IMR-90 (cell line): ENCODE measurements around the gene FEV. TPM values are rescaled to one million over a fixed set of nuclear protein-coding genes. Genes with fewer than 3 reads are reported as not detected.
A peak's percentile ranks its signal among the peaks of the same experiment; 100 is the strongest.

Source experiments
- ATAC-seq: fragments of 200-7000 bp; cut with Tn5 transposase; 2 replicates; pipeline ENCODE4 v1.9.1; 2020; ENCODE audit warnings: low read depth, mild to moderate bottlenecking, moderate library complexity
- BruUV-seq: library from RNA; stranded (reverse); fragments of 400-500 nt; replicated peaks from 2 replicates; lab custom pipeline; 2021; lab: Mats Ljungman, UMichigan
- CTCF ChIA-PET: fragments of 300-600 bp; formaldehyde crosslinking; extraction: SDS; loops from one replicate; lab custom pipeline; 2021; ENCODE audit warnings: antibody characterized with exemption; lab: Yijun Ruan, JAX
- POLR2A ChIA-PET: fragments of 300-600 bp; sonication (Branson Sonifier 250); formaldehyde crosslinking; loops from one replicate; lab custom pipeline; 2022; ENCODE audit warnings: antibody characterized with exemption; ENCODE audit not compliant: unreplicated experiment; lab: Charles Lee
- DNase-seq: peaks from one replicate; pipeline ENCODE4 v3.0.0; 2013
- H2AFZ ChIP-seq: replicated peaks from 2 replicates; pipeline ENCODE3; 2013; ENCODE audit warnings: low read length, mild to moderate bottlenecking; ENCODE audit not compliant: poor library complexity
- H2AK5ac ChIP-seq: 2 replicates; pipeline ENCODE4 v1.6.1; 2013; ENCODE audit warnings: low read depth, low read length, inconsistent platforms
- H2AK9ac ChIP-seq: replicated peaks from 2 replicates; pipeline ENCODE3; 2013; ENCODE audit warnings: mild to moderate bottlenecking, low read depth, low read length, moderate library complexity; ENCODE audit not compliant: poor library complexity
- H2BK120ac ChIP-seq: 2 replicates; pipeline ENCODE4 v1.6.1; 2013; ENCODE audit warnings: low read depth, low read length, inconsistent platforms
- H2BK15ac ChIP-seq: 3 replicates; pipeline ENCODE4 v1.6.1; 2013; ENCODE audit warnings: low read depth, low read length, inconsistent platforms
- H2BK20ac ChIP-seq: 2 replicates; pipeline ENCODE4 v1.6.1; 2013; ENCODE audit warnings: low read depth, mild to moderate bottlenecking, inconsistent platforms, low read length, moderate library complexity
- H2BK5ac ChIP-seq: 2 replicates; pipeline ENCODE4 v1.6.1; 2013; ENCODE audit warnings: mild to moderate bottlenecking, low read depth, low read length, inconsistent platforms; ENCODE audit not compliant: poor library complexity, severe bottlenecking
- H3K14ac ChIP-seq: replicated peaks from 2 replicates; pipeline ENCODE4 v1.6.1; 2013; ENCODE audit warnings: low read depth, low read length, inconsistent platforms
- H3K18ac ChIP-seq: 2 replicates; pipeline ENCODE4 v1.6.1; 2013; ENCODE audit warnings: low read depth, low read length, control low read depth
- H3K23ac ChIP-seq: 2 replicates; pipeline ENCODE4 v1.6.1; 2013; ENCODE audit warnings: low read depth, low read length, inconsistent platforms
- H3K27ac ChIP-seq: 2 replicates; pipeline ENCODE4 v1.5.1; 2013; ENCODE audit warnings: mild to moderate bottlenecking, control low read depth, low read length; ENCODE audit not compliant: insufficient read depth
- H3K27me3 ChIP-seq: 2 replicates; pipeline ENCODE4 v1.6.1; 2013; ENCODE audit warnings: low read length; ENCODE audit not compliant: control insufficient read depth, insufficient read depth
- H3K36me3 ChIP-seq: 2 replicates; pipeline ENCODE4 v1.6.1; 2013; ENCODE audit warnings: low read length, mixed read lengths; ENCODE audit not compliant: control insufficient read depth, insufficient read depth
- H3K4ac ChIP-seq: 2 replicates; pipeline ENCODE4 v1.6.1; 2013; ENCODE audit warnings: low read depth, low read length, inconsistent platforms
- H3K4me1 ChIP-seq: 2 replicates; pipeline ENCODE4 v1.6.1; 2013; ENCODE audit warnings: low read length, mixed read lengths; ENCODE audit not compliant: control insufficient read depth, insufficient read depth
- H3K4me2 ChIP-seq: 2 replicates; pipeline ENCODE4 v1.6.1; 2013; ENCODE audit warnings: low read depth, mild to moderate bottlenecking, control low read depth, low read length, moderate library complexity
- H3K4me3 ChIP-seq: 2 replicates; pipeline ENCODE4 v1.5.1; 2013; ENCODE audit warnings: low read depth, mild to moderate bottlenecking, control low read depth, low read length, moderate library complexity; ENCODE audit not compliant: insufficient read depth
- H3K56ac ChIP-seq: 2 replicates; pipeline ENCODE4 v1.6.1; 2013; ENCODE audit warnings: low read length, inconsistent platforms; ENCODE audit not compliant: insufficient read depth; ENCODE audit errors: extremely low read depth
- H3K79me1 ChIP-seq, 2 experiments: 2 replicates each; pipeline ENCODE4 v1.6.1; 2013; ENCODE audit warnings: low read length in 2 of 2, inconsistent platforms in 1 of 2, low read depth in 1 of 2
- H3K9ac ChIP-seq: 2 replicates; pipeline ENCODE4 v1.6.1; 2013; ENCODE audit warnings: low read depth, low read length, control low read depth
- H3K9me1 ChIP-seq: 2 replicates; pipeline ENCODE4 v1.6.1; 2013; ENCODE audit warnings: low read length, inconsistent platforms; ENCODE audit not compliant: insufficient read depth
- H3K9me3 ChIP-seq: 2 replicates; pipeline ENCODE4 v1.6.1; 2013; ENCODE audit warnings: low read length; ENCODE audit not compliant: control insufficient read depth, insufficient read depth
- H4K20me1 ChIP-seq: 2 replicates; pipeline ENCODE4 v1.6.1; 2013; ENCODE audit warnings: low read length, inconsistent platforms; ENCODE audit not compliant: insufficient read depth
- H4K5ac ChIP-seq: 2 replicates; pipeline ENCODE4 v1.6.1; 2013; ENCODE audit warnings: mild to moderate bottlenecking, low read depth, low read length, control low read depth
- H4K8ac ChIP-seq, 2 experiments: 2 replicates each; pipeline ENCODE4 v1.6.1; 2013; ENCODE audit warnings: low read depth in 2 of 2, low read length in 2 of 2, control low read depth in 1 of 2, inconsistent platforms in 1 of 2
- H4K91ac ChIP-seq: 2 replicates; pipeline ENCODE4 v1.6.1; 2013; ENCODE audit warnings: low read depth, low read length, inconsistent platforms; ENCODE audit not compliant: insufficient read depth
- BHLHE40 ChIP-seq: fragments of 150-350 bp; IDR thresholded peaks from 2 replicates; pipeline ENCODE4 v1.6.1; 2016; ENCODE audit warnings: mild to moderate bottlenecking, low read depth, low read length
- RAD21 ChIP-seq: IDR thresholded peaks from 2 replicates; pipeline ENCODE4 v1.6.1; 2012; ENCODE audit warnings: low read length, improper control_type of control experiment
- RCOR1 ChIP-seq: IDR thresholded peaks from 2 replicates; pipeline ENCODE4 v1.6.1; 2012; ENCODE audit warnings: mild to moderate bottlenecking, low read length, improper control_type of control experiment; ENCODE audit not compliant: insufficient replicate concordance
- RFX5 ChIP-seq: IDR thresholded peaks from 2 replicates; pipeline ENCODE4 v1.8.0; 2012; ENCODE audit warnings: low read depth, mild to moderate bottlenecking, low read length, moderate library complexity
- SMC3 ChIP-seq: fragments of 150-350 bp; IDR thresholded peaks from 2 replicates; pipeline ENCODE4 v1.6.1; 2016; ENCODE audit warnings: low read depth, mild to moderate bottlenecking, antibody characterized with exemption, low read length, moderate library complexity
- WGBS, 2 experiments: methylation state at CpG; one replicate each; pipeline versions ENCODE4 v1.1.5 to v1.1.7; 2013; ENCODE audit warnings: missing lambda C conversion rate in 2 of 2; ENCODE audit not compliant: insufficient read length in 1 of 2; ENCODE audit errors: extremely low coverage in 2 of 2; 5-methylcytosine and 5-hydroxymethylcytosine counted together
- dilution Hi-C: fragments of 300-500 bp; cut with HindIII; formaldehyde crosslinking; loops from one replicate; pipeline ENCODE4 v1.14.3; 2018; ENCODE audit warnings: low sequenced_read_pairs; ENCODE audit not compliant: unreplicated experiment
- in situ Hi-C: fragments of 300-500 bp; cut with MboI; formaldehyde crosslinking; loops from 3 replicates; pipeline ENCODE4 v1.14.3; 2019; ENCODE audit warnings: low sequenced_read_pairs, inconsistent platforms, mixed read lengths
- intact Hi-C: fragments of 100-400 bp; cut with micrococcal nuclease; formaldehyde crosslinking; loops from 2 replicates; pipeline ENCODE4 v1.10.0; 2022
- polyA plus RNA-seq, 3 experiments: library from polyadenylated mRNA; depleted of rRNA; stranded (reverse); fragments of >200 nt; gene quantifications; 2 replicates each; pipeline ENCODE4 v1.2.3, GENCODE V29; 2012; ENCODE audit warnings: low replicate concordance in 1 of 3
- total RNA-seq: library from RNA; depleted of rRNA; stranded (reverse); fragments of >200 nt; gene quantifications from 2 replicates; pipeline ENCODE4 v1.2.3, GENCODE V29; 2012

Gene FEV
- total and polyA plus RNA-seq, 2 of the 4 experiments (the other 2 are of a cell fraction) = not detected

DNA sequence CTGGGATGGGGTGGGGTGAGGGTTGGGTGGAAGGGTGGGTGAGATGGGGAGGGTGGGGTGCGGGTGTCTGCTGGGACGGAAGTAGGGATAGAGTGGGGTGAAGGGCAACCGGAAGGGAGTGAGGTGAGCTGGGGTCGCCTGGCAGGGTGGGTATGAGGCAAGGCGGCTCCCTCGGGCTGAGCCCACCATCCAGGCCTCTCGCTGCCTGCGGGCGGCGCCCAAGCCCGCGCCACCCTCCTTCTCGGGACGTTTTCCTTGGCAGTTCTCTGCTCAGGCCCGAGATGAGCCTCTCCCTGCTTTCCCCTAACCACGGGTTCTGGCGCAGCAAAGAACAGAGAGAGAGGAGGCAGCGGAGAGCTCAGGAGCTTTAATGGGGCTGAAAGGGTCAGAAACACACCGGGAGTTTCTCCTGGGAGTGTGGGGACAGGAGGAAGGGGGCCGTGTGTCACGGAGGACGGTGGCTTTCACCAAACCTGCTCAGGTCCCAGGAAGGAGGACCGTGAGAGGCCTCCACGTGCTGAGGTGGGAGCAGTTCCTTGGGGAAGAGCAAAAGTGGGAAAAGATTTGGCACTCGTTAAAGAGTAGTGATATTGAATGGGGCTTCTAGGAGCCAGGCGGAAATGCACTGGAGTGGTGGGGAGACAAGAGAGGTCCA, 4.1 kb downstream of the FEV start:
- Histone ChIP-seq H3K14ac (no peak overlapping the region), H3K4me3 (no peak overlapping the region), H3K23ac (no peak overlapping the region), H2BK120ac (no peak overlapping the region), H4K20me1 (no peaks in the 10 kb centered on the region; the same call in 1 of the 2 replicates), H2AK5ac (no peak overlapping the region), H2BK15ac (no peak overlapping the region), H3K9me1 (no peaks in the 10 kb centered on the region; the same call in 1 of the 2 replicates), H2AFZ (peak overlapping the region; percentile 5), H3K79me1 (no peaks in the 10 kb centered on the region), H3K4ac (no peak overlapping the region), H3K4me1 (0 out of 2 replicates have a peak, but pooled peaks cover 2% of the 10 kb centered on the region), H3K27ac (no peak overlapping the region), H3K36me3 (no peaks in the 10 kb centered on the region), H3K4me2 (no peak overlapping the region; the same call in 1 of the 2 replicates), H4K5ac (no peak overlapping the region), H2BK20ac (no peak overlapping the region), H2AK9ac (no peak overlapping the region), H3K9ac (no peak overlapping the region), H4K8ac (no peak overlapping the region), H2BK5ac (no peak overlapping the region), H3K9me3 (no peaks in the 10 kb centered on the region), H3K27me3 (peaks cover 72% of the 10 kb centered on the region), H3K56ac (no peak overlapping the region), H3K18ac (no peak overlapping the region), H4K91ac (no peak overlapping the region)
- intact Hi-C loops = no loop called here
- in situ Hi-C loops = no loop called here
- TF ChIP-seq BHLHE40 (no peak), RCOR1 (no peak), RFX5 (no peak), SMC3 (no peak), RAD21 (no peak)
- ATAC-seq (no peak), DNase-seq (no peak)
- no TSS peak for BruUV-seq
- dilution Hi-C loops = no loop called here
- WGBS, 2 experiments = 2% methylated on average over 7 of the region's 26 CpGs; no CpG with 5 or more reads in 1 of the 2 experiments
- ChIA-PET CTCF (interaction anchor here (0.7 to 1.9 kb wide), 15 partner anchors 11 to 174 kb away, joined by 3 to 10 read pairs (median 4); partner anchors contain the start of gene CDK5R2), POLR2A (no interaction called here)
